Sigmoid colon (tissue), 4 donors: ENCODE data around the gene CBFA2T3.

Experiments
- EP300 ChIP-seq, 4 donors: sonication (generic); formaldehyde crosslinking; IDR thresholded peaks; one replicate each; pipeline ENCODE4 v1.6.1; 2017; ENCODE audit warnings: antibody characterized with exemption in 4 of 4
- POLR2A ChIP-seq, 2 donors: fragments of 450-650 bp; IDR thresholded peaks; one replicate each; pipeline ENCODE4 v1.6.1; 2016; ENCODE audit warnings: antibody characterized with exemption in 2 of 2, mild to moderate bottlenecking in 2 of 2, moderate library complexity in 2 of 2
- POLR2AphosphoS5 ChIP-seq, 4 donors: sonication (generic); formaldehyde crosslinking; IDR thresholded peaks; one replicate each; pipeline ENCODE4 v1.6.1; 2017; ENCODE audit warnings: antibody characterized with exemption in 4 of 4
- TF ChIP-seq, protein P1 (sequence below), 4 experiments: fragments of 450-650 bp in 3 of 4; fragments of 200-600 bp in 1 of 4; IDR thresholded peaks; one replicate each; pipeline ENCODE4 v1.5.1; 2016 to 2019; ENCODE audit warnings: antibody characterized with exemption in 4 of 4, mild to moderate bottlenecking in 3 of 4, moderate library complexity in 2 of 4

- TF ChIP-seq, protein P1, sequence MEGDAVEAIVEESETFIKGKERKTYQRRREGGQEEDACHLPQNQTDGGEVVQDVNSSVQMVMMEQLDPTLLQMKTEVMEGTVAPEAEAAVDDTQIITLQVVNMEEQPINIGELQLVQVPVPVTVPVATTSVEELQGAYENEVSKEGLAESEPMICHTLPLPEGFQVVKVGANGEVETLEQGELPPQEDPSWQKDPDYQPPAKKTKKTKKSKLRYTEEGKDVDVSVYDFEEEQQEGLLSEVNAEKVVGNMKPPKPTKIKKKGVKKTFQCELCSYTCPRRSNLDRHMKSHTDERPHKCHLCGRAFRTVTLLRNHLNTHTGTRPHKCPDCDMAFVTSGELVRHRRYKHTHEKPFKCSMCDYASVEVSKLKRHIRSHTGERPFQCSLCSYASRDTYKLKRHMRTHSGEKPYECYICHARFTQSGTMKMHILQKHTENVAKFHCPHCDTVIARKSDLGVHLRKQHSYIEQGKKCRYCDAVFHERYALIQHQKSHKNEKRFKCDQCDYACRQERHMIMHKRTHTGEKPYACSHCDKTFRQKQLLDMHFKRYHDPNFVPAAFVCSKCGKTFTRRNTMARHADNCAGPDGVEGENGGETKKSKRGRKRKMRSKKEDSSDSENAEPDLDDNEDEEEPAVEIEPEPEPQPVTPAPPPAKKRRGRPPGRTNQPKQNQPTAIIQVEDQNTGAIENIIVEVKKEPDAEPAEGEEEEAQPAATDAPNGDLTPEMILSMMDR (IDR thresholded peaks at IDR 0.05) = no peak
- TF ChIP-seq EP300 (IDR thresholded peaks at IDR 0.05) (no peak), POLR2A (IDR thresholded peaks at IDR 0.05) (no peak), POLR2AphosphoS5 (IDR thresholded peaks at IDR 0.05) (peak in 1 of 4 donors; percentile 11)
These were observed 36.8 kb downstream of the CBFA2T3 start for GRCh38 chr16:88939972-88940861.
